NCI-H2227 (cell line): Measurements from ENCODE around the gene CTDSP2.
A peak's percentile ranks its signal among the peaks of the same experiment; 100 is the strongest.

Experiments used
- DNase-seq: peaks from one replicate; lab custom pipeline; 2025; ENCODE audit not compliant: unreplicated experiment; lab: John Stamatoyannopoulos, UW

Gene CTDSP2

DNA sequence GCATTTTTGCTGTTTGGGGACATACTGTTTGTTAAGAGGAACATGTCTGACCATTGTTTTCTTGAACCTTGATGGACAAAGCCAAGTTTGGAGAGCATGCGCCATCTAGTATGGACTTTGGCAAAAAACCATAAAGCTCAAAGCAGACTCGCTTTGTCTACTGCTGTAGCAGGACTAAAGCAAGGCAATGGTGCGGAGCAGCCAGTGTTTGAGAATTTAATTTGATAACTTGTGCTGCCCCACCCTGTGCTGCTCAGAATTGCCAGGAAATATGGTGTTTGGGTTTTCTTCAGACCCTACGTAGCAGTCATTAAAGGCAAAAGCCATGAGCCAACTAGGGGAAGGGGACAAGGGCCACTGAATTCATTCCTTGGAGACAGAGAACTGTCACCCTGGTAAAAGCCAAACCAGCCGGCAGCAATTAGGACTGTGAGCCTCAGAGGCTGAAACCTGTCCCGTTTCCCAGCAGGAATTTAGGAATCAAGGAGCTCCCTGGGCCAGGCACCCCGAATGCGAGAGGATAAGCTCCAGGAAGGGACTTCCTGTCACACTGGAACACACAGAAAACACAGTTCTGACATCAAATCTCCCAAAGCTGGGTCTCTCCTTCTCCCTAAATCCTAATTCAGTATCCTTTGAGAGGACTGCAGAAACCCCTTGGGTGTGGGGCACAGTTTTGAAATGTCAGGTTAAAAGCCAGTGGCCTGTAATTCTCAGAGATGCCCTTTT is 29.1 kb downstream of the CTDSP2 start:
- DNase-seq = no peak

- no peak for DNase-seq
Measured at GRCh38 chr12:57816855-57817151, 29.7 kb downstream of the CTDSP2 start.

DNA sequence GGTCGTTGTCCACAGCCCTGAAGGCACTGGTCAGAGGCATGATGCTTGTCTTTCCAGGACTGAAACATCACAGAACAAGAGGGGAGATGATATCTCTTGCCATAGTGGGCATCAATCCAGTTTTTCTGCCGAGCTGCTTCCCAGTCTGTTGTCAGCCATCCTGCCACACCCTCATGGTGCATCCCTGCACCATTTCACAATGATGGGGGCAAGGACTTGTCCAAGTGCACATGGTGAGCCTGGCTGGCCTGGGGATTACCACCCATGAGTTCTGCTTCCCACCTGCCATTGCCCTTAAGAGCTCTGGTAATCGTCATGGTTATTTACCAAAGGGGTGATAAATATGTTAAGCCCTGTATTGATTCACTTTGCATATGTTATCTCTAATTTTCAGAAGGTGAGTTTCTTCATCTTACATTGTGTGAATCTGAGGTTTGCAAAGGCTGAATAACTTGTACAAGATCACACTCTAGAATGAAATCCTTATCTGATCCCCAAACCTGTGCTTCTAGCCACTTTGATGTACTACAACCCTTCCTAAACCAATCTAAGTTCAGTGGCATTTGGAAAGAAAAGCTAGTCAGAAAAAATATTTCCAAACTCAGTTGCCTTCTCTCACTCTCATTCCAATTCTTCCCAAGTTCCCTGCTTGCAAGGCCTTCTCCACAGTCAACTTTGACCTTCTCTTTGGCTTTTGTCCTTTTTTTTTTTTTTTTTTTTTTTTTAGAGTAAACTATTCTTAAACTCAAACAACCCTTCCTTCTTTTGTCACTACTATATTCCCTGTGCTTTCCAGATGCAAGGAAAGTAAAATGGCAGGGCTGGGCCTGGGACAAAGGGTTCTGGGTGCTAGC is 30.3 kb downstream of the CTDSP2 start:
- no peak for DNase-seq

DNA sequence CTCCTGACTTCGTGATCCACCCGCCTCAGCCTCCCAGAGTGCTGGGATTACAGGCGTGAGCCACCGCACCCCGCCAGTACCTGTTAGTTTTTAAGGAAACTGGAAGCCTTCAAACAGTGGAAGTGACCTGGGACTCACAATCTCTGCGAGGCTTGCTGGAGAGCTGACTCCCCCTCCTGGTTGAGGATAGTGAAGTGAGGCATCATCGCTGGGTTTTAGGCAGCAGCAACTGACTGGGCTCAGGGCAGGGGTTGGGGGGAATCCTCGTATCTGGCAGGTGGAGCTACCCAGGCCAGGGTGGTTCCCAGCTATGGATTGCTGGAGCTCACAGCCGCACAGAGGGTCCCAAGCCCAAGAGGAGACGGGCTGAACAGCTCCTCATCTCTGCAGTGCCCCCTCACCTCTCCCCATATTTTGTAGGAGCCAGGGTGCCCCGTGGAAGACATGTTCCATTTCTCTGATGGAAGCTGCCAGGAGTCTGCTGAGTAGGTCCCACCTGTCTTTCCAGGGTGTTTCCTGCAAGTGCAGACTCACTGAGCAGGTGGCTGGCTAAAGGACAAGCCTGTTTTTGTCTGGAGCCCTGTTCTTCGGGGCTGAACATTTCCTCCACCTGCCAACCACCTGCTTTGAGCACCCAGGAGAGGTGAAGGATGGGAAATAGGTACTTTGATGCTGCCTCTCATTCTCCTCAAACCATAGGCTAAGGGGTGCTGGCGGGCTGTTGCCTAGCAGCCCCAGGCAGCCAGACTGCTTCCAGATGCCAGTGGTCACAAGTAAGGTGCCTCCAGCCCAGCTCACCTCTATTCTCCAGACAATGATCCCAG is 31.1 kb downstream of the CTDSP2 start:
- no peak for DNase-seq

DNA sequence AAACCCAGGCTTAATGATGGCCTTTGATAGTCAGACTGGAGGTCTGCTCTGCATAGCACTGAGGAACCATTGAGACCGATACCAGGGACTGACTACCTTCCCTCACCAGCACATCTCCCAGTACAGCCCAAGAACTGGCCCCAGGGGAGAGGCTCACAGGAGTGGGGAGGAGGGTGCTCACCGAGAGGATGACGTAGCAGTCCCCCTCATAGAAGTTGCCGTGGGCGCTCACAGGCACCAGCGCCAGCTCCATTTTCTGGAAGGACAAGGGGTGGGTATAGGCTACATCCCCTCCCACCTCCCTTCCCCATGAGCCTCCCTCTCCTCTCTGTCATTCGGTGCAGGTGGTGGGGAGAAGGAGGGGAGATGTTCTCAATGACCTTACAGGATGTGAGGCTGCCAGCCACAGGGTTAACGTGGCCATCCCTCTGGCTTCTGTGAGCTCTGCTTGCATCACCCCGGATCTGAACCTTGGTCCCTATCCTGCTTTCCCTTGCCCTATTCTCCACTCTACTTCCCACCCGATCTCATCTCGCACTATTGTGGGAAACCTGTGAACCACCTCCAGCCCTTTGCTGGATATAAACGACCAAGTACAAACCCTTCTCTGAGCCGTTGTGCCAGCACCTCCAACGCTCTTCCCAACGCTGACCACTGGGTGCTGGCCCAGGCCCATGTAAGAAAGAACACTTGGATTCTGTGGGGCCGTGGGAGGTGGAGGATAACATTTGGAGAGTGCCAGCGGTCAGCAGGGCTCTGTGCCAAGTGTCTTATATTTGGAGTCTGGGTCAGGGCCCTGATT is 32.4 kb downstream of the CTDSP2 start:
- DNase-seq = no peak

GRCh38 chr12:57813111-57813970 is 33.2 kb downstream of the CTDSP2 start:
- no peak for DNase-seq

DNA sequence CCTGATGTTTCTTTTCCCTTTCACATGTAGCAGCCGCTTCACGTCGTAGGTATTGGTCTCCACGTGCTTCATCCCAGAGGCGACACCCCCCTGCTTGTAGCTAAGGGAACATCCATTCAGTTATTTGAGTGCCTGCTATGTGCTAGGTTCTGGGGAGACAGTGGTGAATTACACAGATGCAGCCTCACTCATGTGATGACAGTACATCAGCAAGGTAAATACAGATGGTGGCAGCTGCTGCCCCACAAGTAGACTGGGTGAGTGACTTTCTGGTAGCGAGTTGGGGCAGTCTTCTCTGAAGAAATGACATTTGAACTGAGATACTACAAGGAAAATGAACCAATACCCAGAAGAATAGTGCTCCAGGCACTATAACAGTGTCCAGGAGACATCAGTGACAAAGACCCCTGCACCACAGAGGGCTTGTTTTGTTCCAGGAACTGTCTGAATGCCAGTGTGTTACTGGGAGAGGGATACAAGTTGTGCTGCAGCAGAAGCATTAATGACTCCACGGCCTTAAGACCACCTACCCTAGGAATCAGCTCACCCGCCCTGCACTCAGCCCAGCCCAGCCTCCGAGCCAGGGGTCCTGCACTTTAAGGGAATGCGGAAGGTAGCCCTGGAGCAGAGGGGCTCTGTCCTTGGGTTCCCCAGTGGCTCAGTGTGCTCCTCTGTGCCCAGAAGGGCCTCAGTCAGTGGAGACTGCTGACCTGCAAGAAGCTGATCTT is 35.3 kb downstream of the CTDSP2 start:
- no peak for DNase-seq

GRCh38 chr12:57810450-57810849 is 36.1 kb downstream of the CTDSP2 start:
- DNase-seq = no peak

- DNase-seq = no peak
Measured at GRCh38 chr12:57809425-57809824, 37.1 kb downstream of the CTDSP2 start.

- DNase-seq = no peak
Measured at GRCh38 chr12:57808351-57808750, 38.2 kb downstream of the CTDSP2 start.

DNA sequence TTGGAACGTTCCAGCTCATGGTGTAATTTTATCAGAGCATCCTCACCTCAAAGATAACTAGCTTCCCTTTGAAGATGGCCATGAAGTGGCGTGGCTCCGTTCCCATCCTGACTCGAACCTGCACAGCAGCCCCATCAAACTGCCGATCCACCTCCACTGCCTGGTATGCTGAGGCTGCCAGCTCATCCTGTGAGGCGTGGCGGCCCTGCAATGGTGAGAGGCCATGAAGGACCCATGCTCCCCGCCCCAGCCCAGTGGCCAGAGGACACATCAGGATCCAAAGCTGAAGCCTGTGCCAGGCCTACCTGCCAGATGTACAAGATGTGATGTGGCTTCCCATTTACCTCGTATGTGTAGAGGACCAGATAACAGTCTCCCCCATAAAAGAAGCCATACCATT is 39.2 kb downstream of the CTDSP2 start:
- no peak for DNase-seq

DNA sequence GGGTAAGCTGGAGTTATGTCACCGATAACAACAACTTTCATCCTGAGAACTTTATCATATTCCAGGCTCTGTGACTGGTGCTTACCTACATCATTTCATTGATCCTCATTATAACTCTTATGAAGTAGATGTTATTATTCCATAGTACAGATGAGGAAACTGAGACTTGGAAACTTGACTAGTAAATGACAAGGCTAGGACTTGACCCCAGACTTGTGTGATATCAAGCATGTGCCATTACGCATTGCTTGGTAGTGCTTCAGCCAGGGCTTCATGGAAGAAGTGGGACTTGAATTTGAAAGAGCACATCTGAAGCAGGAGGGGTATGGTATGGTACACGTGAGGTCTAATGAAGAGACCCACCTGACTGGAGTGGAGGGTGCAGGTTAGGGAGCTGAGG is 39.9 kb downstream of the CTDSP2 start:
- DNase-seq = no peak

GRCh38 chr12:57803319-57803893 is 43.1 kb downstream of the CTDSP2 start:
- DNase-seq = peak; percentile 6

- DNase-seq = no peak
Measured at GRCh38 chr12:57802607-57803006, 43.9 kb downstream of the CTDSP2 start.

DNA sequence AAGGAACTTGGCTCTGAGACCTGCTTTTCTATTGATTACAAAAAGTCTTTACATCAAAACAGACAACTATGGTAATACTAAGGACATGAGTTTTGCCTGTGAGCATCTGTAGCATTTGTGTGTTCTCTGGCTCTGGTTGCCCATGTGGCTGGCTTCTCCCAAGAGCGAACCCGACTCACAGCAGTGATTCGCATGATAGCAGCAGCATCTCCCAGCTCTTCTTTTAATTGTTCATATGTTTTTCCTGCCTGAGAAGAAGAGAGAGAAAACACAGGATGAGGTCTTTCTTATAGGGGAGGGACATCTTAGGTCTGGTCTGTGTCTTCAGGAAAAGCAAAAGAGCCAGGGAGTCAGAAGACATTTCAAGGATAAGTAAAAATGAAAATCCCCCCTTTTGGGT is 45.6 kb downstream of the CTDSP2 start:
- DNase-seq = no peak

- no peak for DNase-seq
Measured at GRCh38 chr12:57797933-57798332, 48.6 kb downstream of the CTDSP2 start.

GRCh38 chr12:57796996-57797395 is 49.5 kb downstream of the CTDSP2 start:
- no peak for DNase-seq

GRCh38 chr12:57795354-57795753 is 51.2 kb downstream of the CTDSP2 start:
- DNase-seq = no peak

DNA sequence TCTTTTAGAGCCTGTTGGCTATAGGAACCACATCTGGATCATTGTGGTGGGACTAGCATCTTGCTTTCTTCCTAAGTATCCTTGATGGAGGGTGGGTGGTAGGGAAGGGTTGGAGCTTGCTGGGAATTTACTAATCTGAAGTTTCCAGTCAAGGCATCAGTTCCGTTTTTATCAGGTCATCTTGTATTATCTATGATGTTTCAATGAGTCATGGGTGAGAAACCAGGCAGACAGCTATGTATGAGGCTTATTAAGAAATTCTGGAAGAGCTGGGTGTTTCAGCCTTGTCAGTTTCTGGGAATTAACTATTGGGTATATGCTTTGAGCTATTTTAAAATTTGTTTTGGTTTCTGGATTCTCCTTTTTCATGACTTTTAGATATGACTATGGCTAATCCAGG is 52.6 kb downstream of the CTDSP2 start:
- no peak for DNase-seq
